HG02759 (cell line): ENCODE measurements around the gene HNRNPH3.
"Not testable (repeated sequence)": the region's sequence is repeated elsewhere in the genome, so short reads cannot be mapped to it uniquely, and the experiment has no call there.

Experiments used
- ATAC-seq: cut with Tn5 transposase; IDR thresholded peaks from one replicate; pipeline ENCODE4 v1.9.1; 2021; ENCODE audit warnings: mild to moderate bottlenecking, moderate library complexity; ENCODE audit not compliant: unreplicated experiment

Gene HNRNPH3

GRCh38 chr10:68331455-68332258, at the start of gene HNRNPH3:
TSS of gene HNRNPH3 (plus strand) at chr10:68332064. CDS start at chr10:68337222, 5,158 bp downstream.
- ATAC-seq = peak; percentile 84

GRCh38 chr10:68284062-68285001, 47.5 kb upstream of the HNRNPH3 start:
- ATAC-seq = no peak

- ATAC-seq = no peak
These were observed 43.1 kb upstream of the HNRNPH3 start for GRCh38 chr10:68288717-68289116.

GRCh38 chr10:68290736-68291135, 41.1 kb upstream of the HNRNPH3 start:
- ATAC-seq = no peak

- ATAC-seq = no peak
These were observed 34.8 kb upstream of the HNRNPH3 start for GRCh38 chr10:68296843-68297663.

- no peak for ATAC-seq
These were observed 30.6 kb upstream of the HNRNPH3 start for GRCh38 chr10:68301301-68301700.

GRCh38 chr10:68301790-68302502, 29.9 kb upstream of the HNRNPH3 start:
- ATAC-seq = peak; percentile 65

- ATAC-seq = peak; percentile 12
These were observed 29.4 kb upstream of the HNRNPH3 start for GRCh38 chr10:68302503-68302823.

- ATAC-seq = no peak
These were observed 29.0 kb upstream of the HNRNPH3 start for GRCh38 chr10:68302871-68303270.

GRCh38 chr10:68303849-68304412, 27.9 kb upstream of the HNRNPH3 start:
- no peak for ATAC-seq

- ATAC-seq = no peak
These were observed 26.0 kb upstream of the HNRNPH3 start for GRCh38 chr10:68305854-68306253.

- no peak for ATAC-seq
These were observed 21.3 kb upstream of the HNRNPH3 start for GRCh38 chr10:68310531-68310930.

GRCh38 chr10:68314930-68315329, 16.9 kb upstream of the HNRNPH3 start:
- not testable (repeated sequence) for ATAC-seq

- no peak for ATAC-seq
These were observed 16.3 kb upstream of the HNRNPH3 start for GRCh38 chr10:68315582-68315981.

GRCh38 chr10:68318331-68319059, 13.4 kb upstream of the HNRNPH3 start:
- ATAC-seq = no peak

- not testable (repeated sequence) for ATAC-seq
These were observed 7.5 kb upstream of the HNRNPH3 start for GRCh38 chr10:68324396-68324795.

- no peak for ATAC-seq
These were observed 3.7 kb upstream of the HNRNPH3 start for GRCh38 chr10:68327889-68328786.

- no peak for ATAC-seq
These were observed 2.4 kb upstream of the HNRNPH3 start for GRCh38 chr10:68329506-68329861.
